ENCODE results near the gene CYB561D1. TPM values are rescaled to one million over a fixed set of nuclear protein-coding genes. Genes with fewer than 3 reads are reported as not detected.
A peak's percentile ranks its signal among the peaks of the same experiment; 100 is the strongest.

The CYB561D1 gene
- total RNA-seq, 1 donor, result 10.5 TPM

GRCh38 chr1:109543283-109543987, 49.5 kb downstream of the CYB561D1 start:
- H3K4me2 ChIP-seq (ENCODE audit: insufficient read depth, low read length), result no peak overlapping the region
- no peak overlapping the region for H2AFZ ChIP-seq (ENCODE audit: low read length)
- H3K79me2 ChIP-seq (ENCODE audit: insufficient read depth, low read length), result peaks cover 16% of the 10 kb centered on the region
- DNase-seq (ENCODE audit: insufficient read length, low spot score, missing footprints), result peak; percentile 66
- no peaks in the 10 kb centered on the region for H4K20me1 ChIP-seq (ENCODE audit: insufficient read depth, low read length)
- no peak for TF ChIP-seq CTCF (IDR thresholded peaks at IDR 0.05; ENCODE audit: extremely low read depth, low read depth, low read length)
- no peak overlapping the region for H3K27ac ChIP-seq (ENCODE audit: low read depth, low read length)
- H3K4me3 ChIP-seq (ENCODE audit: insufficient read depth, low read length), result no peak overlapping the region
- H3K36me3 ChIP-seq (ENCODE audit: insufficient read depth, low read length), result no peaks in the 10 kb centered on the region
- H3K9me3 ChIP-seq (ENCODE audit: low read depth, low read length), result no peaks in the 10 kb centered on the region
- H3K4me1 ChIP-seq (ENCODE audit: insufficient read depth, low read length), result peaks cover 22% of the 10 kb centered on the region
- no peaks in the 10 kb centered on the region for H3K27me3 ChIP-seq (ENCODE audit: insufficient read depth, low read length)

DNA sequence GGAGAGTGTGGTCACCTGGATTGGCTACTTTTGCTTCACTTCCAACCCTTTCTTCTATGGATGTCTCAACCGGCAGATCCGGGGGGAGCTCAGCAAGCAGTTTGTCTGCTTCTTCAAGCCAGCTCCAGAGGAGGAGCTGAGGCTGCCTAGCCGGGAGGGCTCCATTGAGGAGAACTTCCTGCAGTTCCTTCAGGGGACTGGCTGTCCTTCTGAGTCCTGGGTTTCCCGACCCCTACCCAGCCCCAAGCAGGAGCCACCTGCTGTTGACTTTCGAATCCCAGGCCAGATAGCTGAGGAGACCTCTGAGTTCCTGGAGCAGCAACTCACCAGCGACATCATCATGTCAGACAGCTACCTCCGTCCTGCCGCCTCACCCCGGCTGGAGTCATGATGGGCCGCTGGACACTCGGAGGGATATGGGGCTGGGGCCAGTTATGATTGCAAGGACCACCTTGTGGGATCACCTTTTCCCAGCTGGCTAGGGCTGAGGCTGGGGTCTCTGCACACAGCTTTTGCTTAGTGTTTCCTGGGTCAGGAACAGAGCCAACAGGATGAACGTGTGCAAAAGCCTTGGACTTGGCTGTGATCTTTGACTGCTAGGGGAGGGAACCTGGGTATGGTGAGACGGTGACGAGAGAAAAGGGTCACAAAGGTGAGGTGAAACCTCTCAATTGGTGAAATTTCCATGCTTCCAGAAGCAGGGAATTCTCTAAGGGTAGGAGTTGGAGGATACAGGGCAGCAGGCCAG, 50.3 kb downstream of the CYB561D1 start:
- Histone ChIP-seq H4K20me1 (ENCODE audit: insufficient read depth, low read length) (peaks cover 2% of the 10 kb centered on the region), H2AFZ (ENCODE audit: low read length) (no peak overlapping the region), H3K27me3 (ENCODE audit: insufficient read depth, low read length) (no peaks in the 10 kb centered on the region), H3K27ac (ENCODE audit: low read depth, low read length) (no peak overlapping the region), H3K36me3 (ENCODE audit: insufficient read depth, low read length) (no peaks in the 10 kb centered on the region), H3K9me3 (ENCODE audit: low read depth, low read length) (no peaks in the 10 kb centered on the region), H3K4me3 (ENCODE audit: insufficient read depth, low read length) (no peak overlapping the region), H3K79me2 (ENCODE audit: insufficient read depth, low read length) (peaks cover 23% of the 10 kb centered on the region), H3K4me2 (ENCODE audit: insufficient read depth, low read length) (no peak overlapping the region), H3K4me1 (ENCODE audit: insufficient read depth, low read length) (peaks cover 23% of the 10 kb centered on the region)
- TF ChIP-seq CTCF (IDR thresholded peaks at IDR 0.05; ENCODE audit: extremely low read depth, low read depth, low read length), result no peak
- DNase-seq (ENCODE audit: insufficient read length, low spot score, missing footprints), result no peak

DNA sequence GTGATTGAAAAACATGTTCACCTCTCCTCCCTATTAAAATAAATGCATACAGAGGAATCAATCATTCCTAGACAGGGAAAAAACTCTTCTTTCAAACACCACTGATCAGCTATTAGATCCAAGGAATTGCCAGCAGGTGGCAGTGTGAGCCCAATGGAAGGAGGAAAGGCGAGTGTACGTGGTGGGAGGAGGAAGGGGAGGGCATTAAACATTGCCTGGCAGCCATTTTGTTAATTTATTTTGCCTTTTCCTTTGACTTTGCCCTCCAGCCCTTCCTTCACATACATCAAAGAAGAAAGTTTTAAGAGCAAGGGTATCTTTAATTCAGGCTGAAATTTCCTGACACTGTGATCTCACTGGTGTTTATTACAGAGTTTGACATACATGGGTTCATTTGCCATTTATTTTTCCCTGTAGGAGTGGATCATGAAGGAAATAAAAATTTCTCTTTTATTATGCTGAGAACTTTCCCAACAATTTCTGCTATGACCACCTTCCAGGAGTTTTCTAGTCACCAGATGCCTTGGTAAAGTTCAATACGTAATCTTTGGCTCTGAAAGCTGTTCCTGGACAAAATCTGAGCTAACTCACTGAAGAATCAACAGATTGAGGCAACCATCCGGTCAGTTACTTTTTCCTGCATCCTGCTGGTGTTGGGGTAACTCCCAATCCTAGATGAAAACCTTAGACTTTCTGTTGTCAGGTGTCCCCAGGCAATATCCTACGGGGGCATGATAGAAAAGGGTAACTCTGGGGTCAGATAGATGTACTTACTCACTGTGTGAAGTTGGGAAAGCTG, 52.6 kb downstream of the CYB561D1 start:
- Histone ChIP-seq H3K36me3 (ENCODE audit: insufficient read depth, low read length) (no peaks in the 10 kb centered on the region), H3K79me2 (ENCODE audit: insufficient read depth, low read length) (peaks cover 46% of the 10 kb centered on the region), H3K27me3 (ENCODE audit: insufficient read depth, low read length) (no peaks in the 10 kb centered on the region), H3K4me3 (ENCODE audit: insufficient read depth, low read length) (peak overlapping the region; percentile 97), H3K9me3 (ENCODE audit: low read depth, low read length) (no peaks in the 10 kb centered on the region), H3K27ac (ENCODE audit: low read depth, low read length) (peak overlapping the region; percentile 95), H3K4me1 (ENCODE audit: insufficient read depth, low read length) (peaks cover 29% of the 10 kb centered on the region), H4K20me1 (ENCODE audit: insufficient read depth, low read length) (peaks cover 23% of the 10 kb centered on the region), H2AFZ (ENCODE audit: low read length) (peak overlapping the region; percentile 80), H3K4me2 (ENCODE audit: insufficient read depth, low read length) (peak overlapping the region; percentile 90)
- DNase-seq (ENCODE audit: insufficient read length, low spot score, missing footprints), result peak; percentile 97
- TF ChIP-seq CTCF (IDR thresholded peaks at IDR 0.05; ENCODE audit: extremely low read depth, low read depth, low read length), result peak; percentile 92

Measured in osteoblast (primary cell).